A673 (cell line): ENCODE measurements around the gene ADAMTSL2. TPM values are rescaled to one million over a fixed set of nuclear protein-coding genes. Genes with fewer than 3 reads are reported as not detected.

Source experiments
- BruUV-seq: library from RNA; stranded (reverse); fragments of 400-500 nt; replicated peaks from 2 replicates; lab custom pipeline; 2021; lab: Mats Ljungman, UMichigan
- CTCF ChIA-PET: fragments of 300-600 bp; sonication (Branson Sonifier 250); formaldehyde crosslinking; loops from one replicate; lab custom pipeline; 2022; ENCODE audit warnings: antibody characterized with exemption; lab: Charles Lee
- POLR2A ChIA-PET: fragments of 300-600 bp; sonication (Branson Sonifier 250); formaldehyde crosslinking; loops from one replicate; lab custom pipeline; 2022; ENCODE audit warnings: antibody characterized with exemption; ENCODE audit not compliant: low non-redundant PET; lab: Charles Lee
- DNase-seq: peaks from one replicate; pipeline ENCODE4 v3.0.0-alpha.2; 2015; ENCODE audit warnings: low spot score
- H3K27ac ChIP-seq: fragments of 200-600 bp; sonication (generic); 2 replicates; pipeline ENCODE4 v1.5.1; 2016; ENCODE audit warnings: mixed run types, low read depth, mild to moderate bottlenecking, mixed read lengths, antibody characterized with exemption, low read length; ENCODE audit not compliant: poor library complexity, severe bottlenecking
- H3K27me3 ChIP-seq: fragments of 200-600 bp; sonication (generic); replicated peaks from 2 replicates; pipeline ENCODE4 v1.6.1; 2017; ENCODE audit warnings: mixed run types, low read depth, mild to moderate bottlenecking, mixed read lengths, antibody characterized with exemption, low read length; ENCODE audit not compliant: insufficient read depth, poor library complexity
- H3K36me3 ChIP-seq: fragments of 200-600 bp; sonication (generic); 2 replicates; pipeline ENCODE4 v1.6.1; 2016; ENCODE audit warnings: mixed run types, mild to moderate bottlenecking, mixed read lengths, antibody characterized with exemption, low read length; ENCODE audit not compliant: insufficient read depth, poor library complexity, severe bottlenecking
- H3K4me1 ChIP-seq: fragments of 200-600 bp; sonication (generic); 2 replicates; pipeline ENCODE4 v1.6.1; 2017; ENCODE audit warnings: mixed run types, mild to moderate bottlenecking, mixed read lengths, antibody characterized with exemption, low read length; ENCODE audit not compliant: insufficient read depth, poor library complexity, severe bottlenecking
- H3K4me3 ChIP-seq: fragments of 200-600 bp; sonication (generic); 2 replicates; pipeline ENCODE4 v1.5.1; 2016; ENCODE audit warnings: low read depth, mixed run types, mild to moderate bottlenecking, mixed read lengths, low read length; ENCODE audit not compliant: poor library complexity, severe bottlenecking
- H3K9me3 ChIP-seq: fragments of 200-600 bp; sonication (generic); 2 replicates; pipeline ENCODE4 v1.6.1; 2016; ENCODE audit warnings: mixed run types, low read depth, mild to moderate bottlenecking, mixed read lengths, antibody characterized with exemption, low read length; ENCODE audit not compliant: poor library complexity, severe bottlenecking
- EZH2 ChIP-seq: fragments of 200-600 bp; sonication (generic); IDR thresholded peaks from 2 replicates; pipeline ENCODE4 v1.6.1; 2017; ENCODE audit warnings: borderline replicate concordance, low read depth, mild to moderate bottlenecking, mixed read lengths, antibody characterized with exemption, low read length; ENCODE audit not compliant: poor library complexity, severe bottlenecking
- intact Hi-C: fragments of 100-400 bp; cut with micrococcal nuclease; formaldehyde crosslinking; loops from one replicate; pipeline ENCODE4 v1.10.0; 2022; ENCODE audit not compliant: unreplicated experiment
- total RNA-seq: library from RNA; stranded (reverse); gene quantifications from 2 replicates; pipeline ENCODE4 v1.2.3, GENCODE V29; 2021
- TF ChIP-seq, protein P1 (sequence below): fragments of 300-800, 200-600 bp; sonication (generic); conservative IDR thresholded peaks from 2 replicates; pipeline ENCODE4 v1.5.1; 2017; ENCODE audit warnings: low read depth, mild to moderate bottlenecking, antibody characterized with exemption, low read length, moderate library complexity, mixed read lengths

Gene ADAMTSL2
- total RNA-seq, 1 experiment from 2014 or later, result 0.06 TPM

DNA sequence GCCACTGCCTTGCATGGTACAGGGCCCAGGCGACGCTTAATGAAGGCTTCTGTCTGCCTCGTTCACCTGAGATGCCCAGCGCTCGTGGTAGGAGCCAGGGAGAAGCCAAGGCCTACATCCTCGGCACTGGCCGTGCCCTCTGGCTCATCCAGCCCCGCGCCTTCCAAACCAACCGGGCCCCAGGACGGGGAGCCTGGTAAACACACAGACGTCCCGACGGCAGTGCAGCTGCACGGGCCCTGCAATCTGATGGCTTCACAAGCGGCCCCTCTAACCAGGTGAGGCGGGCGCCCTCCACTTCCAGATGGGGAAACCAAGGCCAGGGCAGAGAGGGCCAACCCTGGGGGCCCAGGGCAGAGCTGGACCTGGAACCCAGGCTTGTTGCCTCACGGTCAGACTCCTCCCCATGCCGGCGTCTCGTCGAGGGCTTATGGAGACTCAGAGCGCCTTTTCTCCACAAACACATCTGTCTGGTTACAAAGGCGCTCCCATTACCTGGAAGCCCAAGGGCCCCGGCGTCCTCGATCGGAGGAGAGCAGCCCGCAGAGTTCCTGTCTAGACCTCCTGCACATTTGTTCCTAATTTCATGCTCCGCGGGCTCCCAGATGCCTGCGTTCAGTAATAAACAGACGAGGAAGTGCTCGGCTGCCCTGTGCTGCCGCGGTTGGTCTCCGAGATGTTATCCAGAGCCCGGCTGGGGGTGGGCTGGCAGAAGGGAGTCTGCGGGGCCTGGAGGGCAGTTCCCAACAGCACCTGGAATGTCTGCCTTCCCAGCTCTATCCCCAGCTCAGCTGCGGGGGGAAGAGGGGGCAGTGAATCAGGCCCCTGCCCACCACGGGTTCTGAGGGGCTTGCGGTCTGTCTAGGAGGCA is 51.2 kb downstream of the ADAMTSL2 start:
- peaks cover 5% of the 10 kb centered on the region for H3K9me3 ChIP-seq
- peaks cover 38% of the 10 kb centered on the region for H3K4me1 ChIP-seq
- H3K27me3 ChIP-seq, result no peaks in the 10 kb centered on the region
- no TSS peak for BruUV-seq
- peak; percentile 75 for DNase-seq
- TF ChIP-seq, protein P1, sequence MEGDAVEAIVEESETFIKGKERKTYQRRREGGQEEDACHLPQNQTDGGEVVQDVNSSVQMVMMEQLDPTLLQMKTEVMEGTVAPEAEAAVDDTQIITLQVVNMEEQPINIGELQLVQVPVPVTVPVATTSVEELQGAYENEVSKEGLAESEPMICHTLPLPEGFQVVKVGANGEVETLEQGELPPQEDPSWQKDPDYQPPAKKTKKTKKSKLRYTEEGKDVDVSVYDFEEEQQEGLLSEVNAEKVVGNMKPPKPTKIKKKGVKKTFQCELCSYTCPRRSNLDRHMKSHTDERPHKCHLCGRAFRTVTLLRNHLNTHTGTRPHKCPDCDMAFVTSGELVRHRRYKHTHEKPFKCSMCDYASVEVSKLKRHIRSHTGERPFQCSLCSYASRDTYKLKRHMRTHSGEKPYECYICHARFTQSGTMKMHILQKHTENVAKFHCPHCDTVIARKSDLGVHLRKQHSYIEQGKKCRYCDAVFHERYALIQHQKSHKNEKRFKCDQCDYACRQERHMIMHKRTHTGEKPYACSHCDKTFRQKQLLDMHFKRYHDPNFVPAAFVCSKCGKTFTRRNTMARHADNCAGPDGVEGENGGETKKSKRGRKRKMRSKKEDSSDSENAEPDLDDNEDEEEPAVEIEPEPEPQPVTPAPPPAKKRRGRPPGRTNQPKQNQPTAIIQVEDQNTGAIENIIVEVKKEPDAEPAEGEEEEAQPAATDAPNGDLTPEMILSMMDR, result no peak
- TF ChIP-seq EZH2, result no peak
- H3K4me3 ChIP-seq, result peak overlapping the region; percentile 11
- no peaks in the 10 kb centered on the region for H3K36me3 ChIP-seq
- ChIA-PET CTCF (no interaction called here), POLR2A (no interaction called here)
- intact Hi-C loops, result no loop called here
- peak overlapping the region; percentile 49 for H3K27ac ChIP-seq

- CTCF ChIA-PET, result no interaction called here
- no TSS peak for BruUV-seq
Measured at GRCh38 chr9:133587051-133587450, 52.5 kb downstream of the ADAMTSL2 start.

GRCh38 chr9:133587466-133587865 is 53.0 kb downstream of the ADAMTSL2 start:
- H3K27me3 ChIP-seq, result no peaks in the 10 kb centered on the region
- H3K36me3 ChIP-seq, result no peaks in the 10 kb centered on the region
- no TSS peak for BruUV-seq
- H3K9me3 ChIP-seq, result peaks cover 5% of the 10 kb centered on the region
- intact Hi-C loops, result no loop called here
- H3K4me1 ChIP-seq, result peaks cover 25% of the 10 kb centered on the region
- no peak overlapping the region for H3K4me3 ChIP-seq
- POLR2A ChIA-PET, result no interaction called here
- TF ChIP-seq, protein P1, result no peak
- no peak for TF ChIP-seq EZH2
- CTCF ChIA-PET, result no interaction called here
- no peak overlapping the region for H3K27ac ChIP-seq
- DNase-seq, result no peak

More at GRCh38 chr9:133587051-133587450, 52.5 kb downstream of the ADAMTSL2 start:
- DNase-seq, result no peak
- Histone ChIP-seq H3K4me3 (no peak overlapping the region), H3K9me3 (peaks cover 5% of the 10 kb centered on the region), H3K27me3 (no peaks in the 10 kb centered on the region), H3K36me3 (no peaks in the 10 kb centered on the region), H3K27ac (no peak overlapping the region), H3K4me1 (peaks cover 26% of the 10 kb centered on the region)
- POLR2A ChIA-PET, result no interaction called here
- intact Hi-C loops, result no loop called here
- TF ChIP-seq, protein P1, result no peak
- no peak for TF ChIP-seq EZH2
